ENCODE data around the gene CSRNP3.

CSRNP3 gene

DNA sequence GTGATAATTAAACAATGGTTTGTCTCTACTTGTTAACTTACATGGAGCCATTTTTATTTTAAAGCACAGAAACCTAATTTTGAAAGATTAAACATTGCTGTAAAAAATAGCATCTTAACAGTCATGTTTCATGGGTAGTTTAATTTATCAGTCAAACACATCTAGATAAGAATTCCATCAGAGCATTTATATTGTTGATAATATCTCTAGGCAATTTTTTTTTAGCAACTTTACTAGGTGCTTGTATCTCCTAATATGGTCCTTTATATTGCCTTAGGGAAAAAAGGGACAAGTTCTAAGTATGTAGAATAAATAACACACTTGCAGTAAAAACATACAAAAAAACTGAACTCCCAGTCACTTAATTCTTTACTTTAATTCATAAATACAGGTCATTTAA, 863 bp downstream of the CSRNP3 start:
- no peak for DNase-seq (ENCODE audit: low read depth in 1 of 2, low spot score in 1 of 2)

DNA sequence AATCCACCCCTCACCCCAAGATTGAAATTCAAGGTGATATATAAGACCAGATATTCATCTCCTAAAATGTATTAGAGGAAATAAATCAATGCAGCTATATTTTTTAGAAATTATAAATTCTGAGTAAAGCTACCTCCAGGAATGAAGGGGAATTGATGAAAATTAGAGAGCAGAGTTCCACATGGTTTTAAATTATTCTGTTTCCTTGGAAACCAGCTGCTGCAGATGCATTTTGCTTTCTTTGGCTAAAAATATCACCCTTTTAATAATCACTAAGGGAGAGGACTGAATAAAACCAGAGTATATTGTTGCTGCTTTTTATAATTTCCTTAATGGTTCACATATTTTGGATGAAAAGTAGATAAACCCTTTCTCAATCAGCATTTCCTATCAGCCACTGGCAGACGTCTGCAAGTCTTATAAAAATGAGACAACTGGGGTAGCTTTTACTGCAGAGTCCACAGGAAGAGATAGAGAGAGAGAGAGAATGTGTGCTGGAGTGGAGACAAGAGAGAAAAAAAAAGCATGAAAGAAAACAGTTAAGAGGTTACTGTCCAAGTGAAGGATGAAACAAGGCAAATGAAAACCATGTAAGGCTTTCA, 2.0 kb downstream of the CSRNP3 start:
- no peak for DNase-seq (ENCODE audit: low read depth in 1 of 2, low spot score in 1 of 2)

DNA sequence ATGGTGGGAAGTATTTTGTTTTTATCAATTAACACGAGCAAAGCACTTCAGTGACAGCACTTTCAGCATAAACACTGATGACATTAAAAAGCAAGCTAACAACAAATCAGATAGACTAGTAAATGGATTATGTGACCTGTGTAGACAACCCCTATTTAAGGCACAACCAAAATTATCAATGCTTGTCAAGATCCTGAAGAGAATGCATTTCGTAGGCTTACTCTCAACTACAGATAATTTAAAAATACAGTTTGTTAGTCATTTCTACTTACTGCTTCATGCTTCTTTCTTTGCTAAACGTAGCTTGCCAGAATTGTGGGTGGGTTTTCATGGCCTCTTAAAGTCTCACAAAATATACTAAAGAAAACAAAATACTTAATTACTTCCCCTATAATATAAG, 3.4 kb downstream of the CSRNP3 start:
- DNase-seq (ENCODE audit: low read depth in 1 of 2, low spot score in 1 of 2), result no peak

DNA sequence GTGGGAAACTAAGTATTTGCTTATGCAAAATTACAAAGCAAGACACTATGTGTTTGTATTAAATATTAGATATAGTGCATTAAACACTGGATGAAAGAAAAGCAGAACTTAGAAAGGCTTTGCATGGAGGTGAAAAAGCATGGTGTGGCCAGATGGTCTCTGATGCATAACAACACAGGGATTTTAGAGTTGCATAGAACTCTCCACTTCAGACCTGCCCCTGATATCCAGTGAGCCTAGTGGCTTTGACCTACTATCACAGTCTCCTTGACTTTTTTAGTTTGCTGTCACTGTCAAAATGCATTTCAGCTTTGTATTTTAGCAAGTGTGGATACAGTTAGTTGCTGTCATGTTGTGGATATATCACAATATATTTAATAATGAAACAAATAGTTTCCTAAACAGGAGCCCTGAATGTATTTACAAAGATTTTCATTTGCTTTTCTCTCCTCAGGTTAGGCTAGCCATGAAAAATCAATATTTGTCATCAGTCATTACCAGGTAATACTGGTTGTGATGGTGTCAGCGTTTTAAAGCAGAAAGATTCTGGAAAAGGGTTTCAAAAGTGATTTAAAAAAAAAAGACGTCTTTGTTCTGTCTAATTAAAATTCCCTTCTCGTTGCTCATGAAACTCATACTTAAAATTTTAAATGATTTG, 5.2 kb downstream of the CSRNP3 start:
- DNase-seq (ENCODE audit: low read depth in 1 of 2, low spot score in 1 of 2), result no peak

DNA sequence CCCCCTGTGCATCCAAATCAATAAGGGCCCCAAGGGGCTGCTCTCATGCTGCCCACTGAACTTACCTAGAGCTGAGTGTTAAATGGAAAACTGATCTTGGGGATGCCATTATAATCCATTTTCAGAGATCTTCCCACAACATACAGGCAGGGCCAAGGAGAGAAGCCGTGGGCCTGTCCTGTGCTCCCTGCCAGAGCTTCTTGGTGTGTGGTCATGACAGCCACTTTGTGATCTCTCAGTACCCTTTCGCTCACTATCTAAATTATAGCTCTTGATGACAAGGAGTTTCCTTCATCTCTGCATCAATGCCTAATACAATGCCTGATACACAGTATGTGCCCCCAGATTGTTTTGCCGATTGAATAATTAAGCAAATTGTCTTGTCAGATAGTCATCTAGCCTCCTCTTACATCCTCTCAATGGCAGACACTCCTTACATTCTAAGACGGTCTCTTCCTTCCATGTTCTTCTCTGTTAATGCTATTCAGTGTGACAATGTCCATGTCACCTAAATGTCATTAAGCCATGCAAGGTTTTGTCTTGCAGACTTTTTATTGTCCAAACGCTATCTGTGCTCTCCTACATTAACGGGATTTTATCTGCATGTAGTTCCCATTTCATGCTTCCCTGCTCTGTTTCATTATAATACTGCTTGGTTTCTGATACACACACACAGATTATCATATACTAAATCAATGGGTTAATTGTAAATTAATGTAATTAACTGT, 5.9 kb downstream of the CSRNP3 start:
- no peak for DNase-seq (ENCODE audit: low read depth in 1 of 2, low spot score in 1 of 2)

DNA sequence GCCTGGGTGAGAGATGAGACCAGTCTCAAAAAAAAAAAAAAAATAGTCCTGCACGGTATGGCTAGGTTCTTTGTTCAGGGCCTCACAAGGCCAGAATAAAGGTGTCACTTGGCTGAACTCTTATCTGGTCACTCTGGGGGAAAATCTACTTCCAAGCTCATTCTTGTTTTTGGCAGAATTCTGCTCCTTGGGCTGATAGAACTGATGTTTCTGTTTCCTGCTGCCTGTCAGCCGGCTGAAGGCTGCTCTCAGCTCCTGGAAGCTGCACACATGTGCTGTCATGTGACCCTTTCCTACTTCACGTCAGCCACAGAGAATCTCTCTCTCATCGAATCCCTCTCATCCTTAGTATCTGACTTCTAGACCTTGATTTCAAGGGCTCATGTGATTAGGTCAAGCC, 10.4 kb downstream of the CSRNP3 start:
- no peak for DNase-seq (ENCODE audit: low read depth in 1 of 2, low spot score in 1 of 2)

DNA sequence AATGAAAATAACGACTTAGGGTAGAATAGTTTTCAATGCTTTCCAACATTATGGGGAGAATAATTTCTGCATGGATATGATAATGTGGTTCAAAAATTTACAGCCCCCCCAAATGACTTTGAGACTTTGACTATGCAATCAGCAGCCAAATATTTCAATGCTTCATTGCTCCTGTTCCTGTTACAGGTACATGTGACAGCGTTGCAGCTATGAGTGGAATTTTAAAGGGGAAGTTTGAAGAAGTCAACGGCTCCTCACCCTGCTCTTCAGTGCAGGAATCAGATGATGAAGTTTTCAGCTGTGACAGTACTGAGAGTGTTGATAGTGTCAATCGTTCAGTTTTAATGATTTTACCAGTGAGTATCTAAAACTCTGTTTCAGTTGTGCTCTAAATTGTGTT, 25.1 kb downstream of the CSRNP3 start:
- no peak for DNase-seq (ENCODE audit: low read depth in 1 of 2, low spot score in 1 of 2)

DNA sequence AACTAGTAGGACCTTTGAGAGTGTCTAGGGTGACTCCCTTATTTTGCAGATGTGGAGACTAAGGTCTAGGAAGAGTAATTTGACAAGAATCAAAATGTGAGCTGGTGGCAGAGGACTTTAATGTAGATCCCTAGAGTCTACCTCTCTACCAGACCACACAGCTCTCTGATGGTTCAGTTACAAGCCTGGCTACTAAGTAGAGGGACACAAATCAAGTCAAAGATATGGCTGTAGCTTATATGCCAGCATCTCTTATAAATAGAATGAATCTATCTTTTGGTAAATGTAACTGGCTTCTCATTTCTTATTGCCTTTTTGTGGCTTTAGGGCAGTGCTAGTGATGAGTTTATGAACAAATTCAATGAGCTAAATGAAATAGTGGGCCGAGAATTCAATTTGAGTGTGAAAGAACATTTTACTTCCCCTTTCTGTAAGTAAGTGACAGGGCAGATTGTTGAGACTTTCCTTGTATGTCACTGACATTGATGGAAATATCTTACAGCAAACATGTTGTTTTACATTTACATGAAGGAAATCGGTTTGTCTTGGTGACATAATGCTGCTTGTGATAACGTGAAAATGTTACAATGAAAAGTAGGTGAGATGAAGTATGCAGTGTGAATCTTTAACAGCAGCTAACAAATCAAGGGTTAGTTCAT, 28.3 kb downstream of the CSRNP3 start:
- DNase-seq (ENCODE audit: low read depth in 1 of 2, low spot score in 1 of 2), result no peak

DNA sequence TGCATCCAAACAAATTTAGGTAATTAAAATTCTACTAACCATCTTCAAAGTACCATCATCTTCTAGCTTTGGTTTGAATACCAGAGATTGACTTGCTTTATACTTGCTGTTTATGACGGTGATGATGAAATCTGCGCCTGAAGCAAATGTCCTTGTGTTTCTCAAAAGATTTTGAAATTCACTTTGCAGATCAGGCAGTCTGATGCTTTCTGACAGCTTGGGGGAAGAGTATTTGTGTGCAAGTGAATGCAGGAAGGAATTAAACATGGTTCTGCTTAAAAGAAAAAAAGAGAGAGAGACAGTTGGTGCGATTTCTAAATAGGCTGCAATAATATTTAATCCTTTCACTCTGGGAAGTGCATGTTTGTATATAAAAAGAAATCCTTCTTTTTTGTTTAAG, 29.6 kb downstream of the CSRNP3 start:
- no peak for DNase-seq (ENCODE audit: low read depth in 1 of 2, low spot score in 1 of 2)

DNA sequence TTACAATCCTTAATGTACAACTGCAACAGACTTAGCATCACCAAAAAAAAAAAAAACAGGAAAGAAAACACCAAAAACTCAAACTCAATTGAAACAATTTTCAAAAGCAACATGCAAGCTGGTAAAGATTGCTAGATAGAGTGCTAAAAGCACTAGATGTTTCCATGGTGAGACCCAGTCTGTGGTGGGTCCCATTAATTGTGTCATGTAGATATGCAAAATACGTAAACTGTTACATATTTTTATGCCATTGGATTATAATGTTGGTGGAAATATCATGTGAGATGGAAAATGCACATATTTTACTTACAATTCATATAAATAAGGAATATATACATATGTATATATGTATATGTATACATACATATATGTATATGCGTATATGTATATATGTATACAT, 30.5 kb downstream of the CSRNP3 start:
- no peak for DNase-seq (ENCODE audit: low read depth in 1 of 2, low spot score in 1 of 2)

DNA sequence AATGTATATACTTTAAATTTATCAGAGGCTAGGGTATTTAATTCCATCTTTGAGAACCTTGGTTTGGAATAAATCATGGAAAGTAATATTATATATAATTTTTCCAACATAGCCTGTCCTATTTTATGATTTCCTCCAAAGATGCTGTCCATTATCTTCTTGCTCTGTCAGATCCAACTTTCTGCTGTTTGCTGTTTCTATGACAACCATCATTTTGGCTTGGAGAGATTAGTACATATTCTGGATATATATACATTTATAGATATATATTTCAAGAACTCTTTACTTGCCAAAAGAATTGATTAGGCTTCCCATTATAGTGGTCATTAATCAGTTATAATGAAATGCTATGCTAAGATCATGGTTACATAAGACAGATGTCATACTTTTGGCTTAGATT, 31.3 kb downstream of the CSRNP3 start:
- no peak for DNase-seq (ENCODE audit: low read depth in 1 of 2, low spot score in 1 of 2)

DNA sequence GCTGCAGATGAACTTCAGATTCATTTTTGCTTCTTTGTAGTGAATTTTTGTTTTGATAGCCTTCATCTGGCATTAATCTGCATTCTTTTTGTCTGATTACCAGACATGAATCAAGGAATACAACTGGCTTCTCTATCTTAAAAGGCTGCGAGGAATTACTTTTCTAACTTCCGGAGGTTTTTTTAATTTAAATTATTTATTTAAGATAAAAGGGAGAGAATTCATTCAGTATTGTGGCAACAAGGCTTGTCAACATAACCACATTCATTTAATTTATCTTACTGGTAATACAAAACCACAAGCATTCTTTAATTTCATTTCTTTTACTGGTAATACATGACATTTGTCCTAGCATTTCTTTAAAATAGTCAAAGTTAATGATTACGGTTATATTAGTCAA, 36.0 kb downstream of the CSRNP3 start:
- DNase-seq (ENCODE audit: low read depth in 1 of 2, low spot score in 1 of 2), result no peak

DNA sequence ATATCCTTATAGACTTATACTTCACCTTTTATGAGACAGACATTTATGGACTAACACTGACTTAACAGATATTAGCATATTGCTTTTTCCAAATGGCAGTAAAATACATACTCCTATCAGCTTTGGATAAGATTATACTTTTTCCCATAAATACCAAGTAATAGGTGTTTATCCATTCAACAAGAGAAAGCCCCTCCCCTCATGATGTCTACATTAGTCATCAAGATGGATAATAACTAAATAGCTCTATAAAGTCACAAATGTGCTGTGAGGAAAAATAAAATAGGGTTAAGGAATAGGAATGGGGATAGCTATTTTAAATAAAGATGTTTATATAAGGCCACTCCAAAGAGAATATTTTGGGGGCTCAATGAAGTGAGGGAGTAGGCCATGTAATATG, 39.4 kb downstream of the CSRNP3 start:
- no peak for DNase-seq (ENCODE audit: low read depth in 1 of 2, low spot score in 1 of 2)

DNA sequence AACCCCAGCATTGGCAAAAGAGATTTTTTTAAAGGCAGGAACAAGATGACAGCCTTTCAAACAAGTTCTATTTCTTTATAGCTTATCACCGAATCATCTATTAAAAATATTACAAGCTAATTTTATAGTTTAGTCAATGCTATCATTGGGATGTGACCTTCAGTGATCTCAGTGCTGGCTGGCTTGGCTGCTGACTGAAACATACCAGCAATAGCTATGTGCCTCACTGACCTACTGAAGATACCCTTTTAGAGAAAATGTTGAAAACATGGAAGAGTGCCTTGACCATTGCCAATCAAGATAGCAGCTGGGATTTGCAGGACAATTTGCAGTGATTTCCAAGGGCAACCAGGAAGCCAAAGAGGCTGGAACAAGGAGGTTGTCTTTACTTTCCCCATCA, 44.0 kb downstream of the CSRNP3 start:
- DNase-seq (ENCODE audit: low read depth in 1 of 2, low spot score in 1 of 2), result no peak

DNA sequence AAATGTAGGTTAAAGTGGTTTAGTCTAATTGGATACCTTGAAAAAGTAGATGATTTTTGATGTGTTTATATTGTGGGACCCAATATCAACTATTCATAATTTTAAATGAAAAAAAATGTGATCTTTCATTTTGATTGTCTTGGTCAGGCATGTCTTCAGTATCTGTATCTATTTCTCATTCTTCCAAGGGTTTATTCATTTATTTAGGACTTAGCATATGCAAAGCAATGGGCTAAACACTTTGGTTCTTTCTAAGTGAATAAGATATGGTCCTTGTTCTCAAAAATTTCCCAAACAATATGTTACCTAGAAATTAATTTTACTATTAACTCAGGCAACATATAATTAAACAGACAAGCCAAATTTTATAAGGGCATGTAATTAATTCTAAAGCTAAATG, 49.1 kb downstream of the CSRNP3 start:
- DNase-seq (ENCODE audit: low read depth in 1 of 2, low spot score in 1 of 2), result no peak

DNA sequence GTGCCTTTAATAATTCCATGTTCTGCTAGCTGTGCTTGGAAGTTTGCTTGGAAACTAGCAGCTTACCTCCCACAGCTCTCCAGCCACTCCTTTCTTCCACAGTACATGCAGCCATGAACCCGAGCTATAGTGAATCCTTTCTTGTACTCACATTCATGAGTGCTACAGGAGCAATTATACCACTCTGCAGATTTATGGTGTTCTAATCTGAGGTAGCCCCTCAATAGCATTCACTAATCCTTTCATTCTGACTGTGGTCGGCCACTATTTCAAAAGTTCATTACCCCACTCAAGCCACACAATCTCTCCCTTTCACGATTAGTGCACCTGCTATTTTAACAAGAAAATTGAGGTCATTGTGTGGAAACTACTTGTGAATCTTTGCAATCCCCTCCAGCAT, 53.2 kb downstream of the CSRNP3 start:
- DNase-seq (ENCODE audit: low read depth in 1 of 2, low spot score in 1 of 2), result no peak

DNA sequence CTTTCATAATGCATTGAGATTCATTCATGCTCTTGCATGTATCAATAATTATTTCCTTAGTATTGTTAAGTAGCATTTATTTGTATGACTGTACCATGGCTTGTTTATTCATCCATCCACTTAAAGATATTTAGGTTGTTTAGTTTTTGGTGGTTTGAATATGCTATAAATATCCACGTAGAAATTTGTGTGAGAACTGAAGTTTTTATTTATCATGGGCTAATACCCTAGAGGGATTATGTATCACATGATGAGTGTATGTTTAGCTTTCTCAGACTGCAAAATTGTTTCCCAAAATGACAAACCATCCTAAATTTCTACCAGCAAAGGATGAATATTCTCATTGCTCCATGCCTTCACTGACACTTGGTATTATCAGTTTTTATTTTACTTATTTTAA, 55.2 kb downstream of the CSRNP3 start:
- no peak for DNase-seq (ENCODE audit: low read depth in 1 of 2, low spot score in 1 of 2)

DNA sequence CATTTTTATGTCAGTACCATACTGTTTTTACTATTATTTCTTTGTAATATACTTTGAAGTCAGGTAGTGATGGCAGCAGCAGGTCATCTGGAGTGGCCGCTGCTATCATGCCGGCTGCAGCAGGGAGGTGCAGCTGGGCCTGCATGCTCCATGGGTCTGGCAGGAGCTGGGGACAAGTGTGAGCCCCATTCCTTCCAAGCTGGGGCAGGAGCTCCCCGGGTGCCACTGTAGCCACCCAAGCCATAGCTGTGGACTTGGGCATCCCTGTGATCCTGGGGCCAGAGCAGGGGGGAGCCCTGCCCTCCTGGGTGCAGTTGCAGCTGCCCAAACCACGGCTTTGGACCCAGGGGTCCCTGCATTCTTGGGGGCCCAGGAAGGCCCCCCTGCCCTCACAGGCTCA, 59.2 kb downstream of the CSRNP3 start:
- DNase-seq (ENCODE audit: low read depth in 1 of 2, low spot score in 1 of 2), result no peak

DNA sequence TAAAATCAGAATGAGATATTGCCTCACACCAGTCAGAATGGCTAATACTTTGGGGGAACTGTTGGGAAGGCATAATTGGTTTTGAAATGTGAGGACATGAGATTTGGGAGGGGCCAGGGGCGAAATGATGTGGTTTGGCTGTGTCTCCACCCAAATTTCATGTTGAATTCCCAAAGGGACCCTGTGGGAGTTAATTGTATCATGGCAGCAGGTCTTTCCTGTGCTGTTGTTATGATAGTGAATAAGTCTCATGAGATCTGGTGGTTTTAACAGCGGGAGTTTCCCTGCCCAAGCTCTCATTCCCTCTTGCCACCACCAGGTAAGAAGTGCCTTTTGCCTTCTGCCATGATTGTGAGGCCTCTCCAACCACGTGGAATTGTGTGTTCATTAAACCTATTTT, 59.6 kb downstream of the CSRNP3 start:
- no peak for DNase-seq (ENCODE audit: low read depth in 1 of 2, low spot score in 1 of 2)

DNA sequence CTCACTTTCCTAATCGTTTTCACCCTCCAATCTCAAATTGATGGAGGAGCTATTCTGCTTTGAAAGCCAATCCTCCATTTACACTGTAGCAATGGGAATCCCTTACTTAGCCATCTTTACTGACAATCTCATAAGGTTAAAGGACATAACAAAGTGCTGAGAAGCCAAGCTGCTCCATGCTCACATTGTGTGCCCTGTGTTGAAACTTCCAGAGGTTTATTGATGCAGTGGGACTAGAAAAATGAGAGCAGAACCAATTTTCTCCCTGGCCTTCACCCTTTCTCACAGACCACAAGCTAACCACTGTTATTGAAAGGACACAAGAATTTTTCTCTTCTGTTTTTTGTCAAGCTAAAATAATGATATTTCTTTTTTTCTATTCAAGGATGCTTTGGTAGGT, 63.8 kb downstream of the CSRNP3 start:
- no peak for DNase-seq (ENCODE audit: low read depth in 1 of 2, low spot score in 1 of 2)

DNA sequence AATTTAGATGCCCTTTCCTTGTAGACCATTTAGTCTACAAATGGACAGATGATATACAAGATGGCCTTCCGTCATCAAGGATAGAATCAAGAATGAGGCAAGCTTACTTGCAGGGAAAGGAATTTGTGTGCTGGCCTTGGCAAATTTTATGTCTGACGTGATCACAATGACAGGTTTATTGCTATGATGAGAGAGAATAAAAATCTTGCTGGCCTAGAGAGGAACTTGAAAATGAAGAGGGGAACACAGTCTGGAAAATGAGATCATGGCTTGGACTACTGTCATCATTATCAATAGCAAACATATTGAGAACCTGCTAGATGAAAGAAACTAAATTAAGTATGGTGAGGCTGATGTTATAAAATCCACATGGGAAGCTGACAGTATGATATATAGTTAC, 66.0 kb downstream of the CSRNP3 start:
- no peak for DNase-seq (ENCODE audit: low read depth in 1 of 2, low spot score in 1 of 2)

DNA sequence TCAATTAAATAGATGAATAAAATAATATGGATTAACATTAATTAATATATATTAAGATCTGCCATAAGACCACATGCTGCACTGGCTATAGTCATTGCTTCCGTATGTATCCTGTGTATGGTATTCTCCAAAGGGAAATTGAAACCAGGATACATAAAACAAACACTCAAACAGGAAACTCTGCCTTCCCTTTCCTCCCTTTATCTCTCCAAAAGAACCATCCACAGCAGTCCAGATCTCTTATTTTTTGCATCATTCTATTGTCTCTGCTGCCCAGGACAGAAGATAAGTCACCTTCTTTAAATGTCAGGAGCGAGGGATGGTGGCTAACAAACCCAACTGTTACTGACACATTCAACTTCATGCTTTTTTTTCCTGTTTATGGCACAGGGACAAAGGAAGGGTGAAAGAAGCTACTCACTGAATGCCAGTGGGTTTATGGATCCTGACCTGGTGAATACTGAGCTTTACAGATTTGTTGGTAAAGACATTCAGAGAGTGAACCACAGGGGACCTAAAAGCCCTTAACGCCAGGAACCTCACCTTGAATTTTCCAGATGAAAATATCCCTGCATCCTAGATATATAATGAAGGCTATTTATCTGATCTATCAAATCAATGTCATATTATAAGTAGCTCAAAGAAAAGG, 67.5 kb downstream of the CSRNP3 start:
- no peak for DNase-seq (ENCODE audit: low read depth in 1 of 2, low spot score in 1 of 2)
